NOMO-1 treated with dmso at 0.1 percent for 144 hours (cell line): Measurements from ENCODE around the gene BLCAP.
"Not testable (repeated sequence)": the region's sequence is repeated elsewhere in the genome, so short reads cannot be mapped to it uniquely, and the experiment has no call there.

Source experiments
- DNase-seq: peaks from one replicate; lab custom pipeline; 2025; ENCODE audit not compliant: unreplicated experiment; lab: John Stamatoyannopoulos, UW

BLCAP gene, protein sequence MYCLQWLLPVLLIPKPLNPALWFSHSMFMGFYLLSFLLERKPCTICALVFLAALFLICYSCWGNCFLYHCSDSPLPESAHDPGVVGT

DNA sequence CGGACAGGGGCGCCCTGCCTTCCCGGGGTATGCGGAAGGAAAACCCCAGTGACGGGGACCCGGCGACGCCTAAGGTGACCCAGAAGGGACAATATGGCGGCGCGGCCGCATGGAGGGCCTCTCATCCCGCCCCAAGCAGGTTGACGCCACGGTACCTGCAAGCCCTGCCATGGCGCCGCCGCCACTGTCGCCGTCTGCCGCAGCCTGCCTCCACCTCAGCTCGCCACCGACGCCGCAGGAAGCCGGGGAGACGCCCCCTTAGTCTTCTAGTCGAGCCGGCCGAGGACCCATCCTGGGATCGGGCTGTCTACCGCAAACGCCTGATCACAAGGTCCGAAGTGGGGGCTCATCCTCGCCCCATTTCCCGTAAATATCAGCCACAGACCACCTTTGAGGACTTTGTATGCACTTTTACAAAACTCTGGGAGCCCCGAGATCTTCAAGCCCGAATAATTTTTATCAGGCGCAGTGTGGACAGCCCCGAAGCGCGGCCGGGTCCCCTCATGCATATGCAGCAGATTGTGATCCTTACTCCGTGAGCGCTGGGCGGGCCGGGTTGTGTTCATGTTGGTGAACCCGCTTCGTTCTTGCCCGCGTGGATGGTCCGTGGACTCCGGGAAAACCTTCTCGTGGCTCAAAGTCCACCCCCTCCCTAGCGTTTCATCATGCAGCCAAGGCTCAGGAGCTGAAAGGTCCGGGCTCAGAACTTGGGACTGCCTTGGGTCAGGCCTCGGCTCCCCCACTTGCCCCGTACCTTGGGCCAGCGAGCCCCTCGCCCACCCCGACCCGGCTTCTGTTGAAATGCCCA is at the start of gene BLCAP:
BLCAP (minus strand) TSS at position 239 of the 808 bp plus-strand sequence. CDS start 8,702 bp downstream, outside the sequence.
- DNase-seq: peak; percentile 67

DNA sequence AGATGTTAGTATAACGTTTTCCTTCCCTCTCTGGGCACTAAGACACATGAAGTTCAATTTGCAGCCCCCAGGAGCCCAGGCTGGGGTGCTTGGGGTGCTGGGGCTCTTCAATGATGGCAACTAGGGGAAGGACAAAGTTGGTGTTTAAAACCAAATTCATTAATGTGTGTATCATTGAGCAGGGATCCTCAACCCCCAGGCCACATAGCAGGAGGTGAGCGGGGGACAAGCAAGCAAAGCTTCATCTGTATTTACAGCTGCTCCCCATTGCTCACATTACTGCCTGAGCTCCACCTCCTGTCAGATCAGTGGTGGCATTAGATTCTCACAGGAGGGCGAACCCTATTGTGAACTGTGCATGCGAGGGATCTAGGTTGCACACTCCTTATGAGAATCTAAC is 49.8 kb upstream of the BLCAP start:
- DNase-seq: not testable (repeated sequence)

DNA sequence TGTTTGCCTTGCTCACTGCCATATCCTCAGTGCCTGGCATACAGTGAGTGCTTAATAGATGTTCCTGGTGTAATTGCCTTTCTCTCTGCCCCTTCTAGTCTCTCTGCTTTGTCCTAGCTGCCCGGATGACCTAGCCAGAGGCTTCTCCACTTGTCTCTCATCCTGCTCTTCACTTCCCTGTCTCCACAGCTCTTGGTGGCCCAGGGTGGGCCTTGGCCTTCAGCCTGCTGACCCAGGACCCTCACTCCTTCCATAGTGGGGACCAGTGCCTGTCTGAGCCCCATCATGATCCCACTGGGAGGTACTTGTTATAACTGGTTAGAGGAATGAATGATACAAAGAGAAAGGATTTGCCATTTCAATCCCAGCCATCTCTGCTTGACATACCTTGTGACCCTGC is 49.2 kb upstream of the BLCAP start:
- no peak for DNase-seq

DNA sequence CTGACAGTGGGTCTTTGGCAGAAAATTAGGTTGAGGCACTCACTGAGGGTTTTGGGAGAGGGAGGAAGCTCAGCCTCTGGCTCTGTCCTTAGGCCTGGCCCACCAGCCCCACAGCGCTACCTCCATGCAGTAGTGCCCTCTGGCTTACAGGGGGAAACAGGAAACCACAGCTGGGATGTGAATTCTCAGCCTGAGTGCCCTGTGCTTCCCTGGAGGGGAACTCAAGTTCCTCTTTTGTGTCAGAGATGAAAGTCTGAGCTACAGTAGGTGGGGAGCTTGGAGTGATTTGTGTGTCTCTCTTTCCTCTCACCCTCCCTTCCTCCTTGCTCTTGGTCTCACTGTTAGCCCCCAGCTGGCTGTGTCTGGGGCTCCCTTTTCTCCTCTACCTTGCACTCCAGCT is 48.2 kb upstream of the BLCAP start:
- DNase-seq: peak; percentile 19

DNA sequence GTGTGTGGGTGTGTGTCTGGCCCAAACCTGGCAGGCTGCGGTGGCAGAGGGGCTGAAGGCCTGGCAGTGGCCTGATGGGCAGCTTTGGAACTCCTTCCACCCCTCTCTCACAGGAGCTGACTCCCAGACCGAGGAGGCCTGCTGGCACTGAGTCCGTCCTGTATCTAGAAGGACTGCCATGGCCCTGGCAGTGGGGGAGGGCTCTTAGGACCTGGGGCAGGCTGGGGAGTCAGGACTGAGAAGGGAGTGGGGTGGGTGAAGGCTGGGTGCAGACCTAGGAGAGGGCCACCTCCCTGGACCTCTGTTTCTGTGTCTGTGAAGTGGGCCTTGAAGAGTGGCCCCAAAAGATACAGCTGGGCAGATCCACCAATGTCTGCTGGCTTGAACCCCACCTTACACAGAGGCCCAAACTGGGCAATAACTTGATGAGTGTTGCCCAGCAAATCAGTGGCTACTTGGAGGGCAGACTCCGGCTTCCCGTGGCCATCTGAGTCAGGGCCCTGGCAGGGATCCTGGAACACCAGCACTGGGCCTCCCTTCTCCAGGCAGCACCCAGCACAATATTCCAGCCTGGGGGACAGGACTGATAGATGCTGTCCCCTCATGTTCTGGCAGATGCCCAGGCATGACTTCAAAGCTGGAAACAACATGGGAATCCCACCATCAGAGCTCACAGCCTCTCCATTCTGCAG is 46.7 kb upstream of the BLCAP start:
- no peak for DNase-seq

DNA sequence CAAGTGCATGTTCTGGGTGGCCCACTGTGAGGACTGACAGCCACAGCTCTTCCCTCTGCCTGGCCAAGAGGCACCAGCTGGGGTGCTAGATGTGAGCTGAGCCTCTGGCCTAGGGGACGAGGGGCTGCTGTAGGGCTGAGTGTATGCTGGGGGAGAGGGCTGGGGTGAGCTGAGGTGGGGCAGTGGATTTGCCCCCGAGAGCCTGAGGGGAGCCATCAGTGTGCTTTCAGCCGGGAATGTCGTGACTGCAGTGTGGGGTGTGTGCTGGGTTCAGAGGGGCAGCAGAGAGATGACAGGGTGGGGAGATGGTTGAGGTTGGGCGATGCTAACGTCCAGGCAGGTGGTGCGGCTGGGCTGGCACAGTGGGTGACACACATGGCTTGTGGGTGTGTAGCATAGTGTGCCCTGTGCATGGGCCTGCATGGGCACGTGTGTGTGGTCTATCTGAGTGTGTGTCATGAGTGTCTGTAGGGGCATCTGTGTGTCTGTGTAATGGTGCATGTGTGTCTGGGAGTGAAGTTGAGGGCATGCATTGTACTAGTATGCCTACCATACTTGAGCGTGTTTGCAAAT is 46.0 kb upstream of the BLCAP start:
- DNase-seq: no peak

DNA sequence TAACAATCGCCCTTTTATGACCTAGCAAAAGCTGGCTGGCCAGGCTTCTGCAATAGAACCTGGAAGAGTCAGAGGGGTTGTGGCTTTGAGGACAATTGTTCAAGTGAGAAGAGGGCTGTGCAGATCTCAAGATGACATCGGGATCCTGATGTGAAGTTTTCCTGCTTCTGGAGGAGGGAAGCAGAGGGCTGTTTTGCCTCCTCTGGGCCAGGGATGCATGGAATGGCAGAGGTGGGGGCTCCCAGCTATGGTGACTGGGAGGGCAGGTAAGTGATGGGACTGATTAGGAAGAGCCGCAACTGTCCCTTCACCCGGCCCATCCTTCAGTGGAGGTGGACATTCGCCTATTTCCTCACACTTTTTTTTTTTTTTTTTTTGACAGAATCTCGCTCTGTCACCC is 43.4 kb upstream of the BLCAP start:
- no peak for DNase-seq

DNA sequence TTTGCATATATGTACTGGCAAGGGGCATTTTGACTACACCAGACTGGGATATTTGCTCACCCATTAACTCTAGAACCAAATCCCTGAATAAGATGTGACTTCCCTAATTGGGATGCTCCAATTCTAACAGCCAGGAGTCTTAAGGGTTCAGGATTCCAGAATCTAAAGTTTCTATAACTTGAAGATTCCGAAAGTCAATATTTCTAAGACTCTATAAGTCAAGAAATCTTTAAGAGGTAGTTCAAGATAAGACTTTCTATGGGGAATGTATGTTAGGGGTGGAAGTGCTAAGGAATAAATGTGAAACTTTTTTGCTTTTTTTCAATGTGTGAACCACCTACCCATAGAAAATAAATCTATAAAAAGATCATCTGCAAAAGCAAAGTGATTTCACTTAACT is 42.7 kb upstream of the BLCAP start:
- no peak for DNase-seq

DNA sequence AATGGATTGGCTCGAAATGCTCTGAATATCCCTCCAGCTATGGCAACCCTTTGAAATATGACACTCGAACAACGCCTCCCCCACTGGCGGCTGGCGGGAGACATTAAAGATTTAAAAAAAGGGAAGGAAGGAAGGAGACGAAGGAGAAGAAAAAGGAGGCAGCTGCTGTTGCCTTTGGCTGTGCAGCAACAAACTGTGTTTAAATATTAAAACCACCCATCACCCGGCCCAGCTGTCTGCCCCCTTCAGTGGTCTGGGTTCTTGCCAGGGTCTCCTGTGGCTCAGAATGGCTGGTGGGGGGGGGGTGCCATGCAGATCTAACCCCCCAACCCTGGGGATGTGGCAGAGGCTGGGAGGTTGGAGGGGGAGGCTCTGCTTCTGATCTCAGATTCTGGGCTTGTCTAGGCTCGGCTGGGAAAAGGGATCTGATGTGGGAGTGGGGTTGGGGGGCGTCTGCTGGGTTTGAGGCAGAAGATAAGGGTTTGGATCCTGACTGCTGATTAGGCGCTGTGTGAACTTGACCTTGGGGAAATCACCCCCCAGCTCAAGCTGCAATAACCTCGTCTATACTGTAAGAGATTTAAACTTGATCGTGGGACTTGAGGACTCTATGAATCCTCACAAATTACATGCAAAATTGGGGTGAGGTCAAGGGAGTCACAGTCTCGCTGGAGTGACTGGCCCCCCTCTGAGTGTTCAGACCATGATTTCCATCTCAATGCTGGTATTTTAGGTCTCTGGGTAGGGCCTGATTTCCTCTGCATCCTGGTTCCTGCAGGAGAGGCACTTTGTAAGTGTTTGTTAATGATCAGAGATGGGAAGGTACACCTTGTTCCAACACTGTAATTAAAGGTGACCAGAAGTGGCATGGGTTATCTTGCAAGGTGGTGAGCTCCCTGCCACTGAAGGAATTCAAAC is 40.3 kb upstream of the BLCAP start:
- DNase-seq: peak; percentile 27

DNA sequence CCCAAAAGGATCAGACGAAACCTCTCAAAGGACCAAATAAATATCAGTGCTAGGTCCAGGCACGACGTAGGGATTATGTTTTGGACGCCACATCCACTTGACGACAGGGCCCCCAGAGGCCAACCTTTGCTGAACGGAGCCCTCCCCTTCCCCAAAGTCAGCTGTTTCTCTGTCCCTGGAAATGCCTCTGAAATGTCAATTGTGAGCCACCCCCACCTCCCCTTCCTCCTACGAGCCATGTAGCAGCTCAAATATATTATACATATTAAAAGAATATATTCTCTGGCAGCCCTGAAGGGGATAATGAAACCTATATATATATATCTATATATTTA is 39.6 kb upstream of the BLCAP start:
- no peak for DNase-seq

DNA sequence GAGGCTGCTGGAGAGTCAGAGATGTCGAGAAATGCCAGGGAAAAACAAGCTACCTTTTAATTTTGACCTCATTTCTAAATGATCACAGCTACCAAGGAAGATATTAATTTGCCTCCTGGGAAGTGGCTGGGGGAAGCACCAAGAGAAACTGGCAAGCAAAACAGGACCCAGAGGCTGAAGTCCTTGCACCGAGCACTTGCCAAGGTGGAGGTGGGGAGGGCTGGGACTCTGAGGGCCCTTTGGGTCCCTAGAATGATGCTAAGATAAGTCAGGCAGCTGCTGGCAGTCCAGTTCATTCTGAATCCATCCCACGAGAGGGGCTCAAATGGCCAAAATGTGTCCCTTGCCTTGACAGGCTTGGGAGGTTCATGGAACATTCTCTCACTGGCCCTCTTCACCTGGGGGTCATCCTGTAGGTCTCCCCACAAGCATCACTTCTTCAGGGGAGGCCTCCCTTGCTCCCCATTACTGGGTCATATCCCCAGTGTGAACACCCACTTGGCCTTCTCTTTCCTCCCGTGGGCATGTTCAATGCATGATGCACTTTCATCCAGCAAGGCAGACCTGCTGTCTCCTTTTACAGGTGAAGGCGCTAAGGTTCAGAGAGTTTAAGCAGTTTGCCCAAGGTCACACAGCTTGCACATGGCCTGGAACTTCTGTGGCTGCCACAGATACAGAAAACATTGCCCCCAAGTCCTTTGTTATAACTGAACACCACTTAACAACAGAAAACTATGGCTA is 39.1 kb upstream of the BLCAP start:
- no peak for DNase-seq

DNA sequence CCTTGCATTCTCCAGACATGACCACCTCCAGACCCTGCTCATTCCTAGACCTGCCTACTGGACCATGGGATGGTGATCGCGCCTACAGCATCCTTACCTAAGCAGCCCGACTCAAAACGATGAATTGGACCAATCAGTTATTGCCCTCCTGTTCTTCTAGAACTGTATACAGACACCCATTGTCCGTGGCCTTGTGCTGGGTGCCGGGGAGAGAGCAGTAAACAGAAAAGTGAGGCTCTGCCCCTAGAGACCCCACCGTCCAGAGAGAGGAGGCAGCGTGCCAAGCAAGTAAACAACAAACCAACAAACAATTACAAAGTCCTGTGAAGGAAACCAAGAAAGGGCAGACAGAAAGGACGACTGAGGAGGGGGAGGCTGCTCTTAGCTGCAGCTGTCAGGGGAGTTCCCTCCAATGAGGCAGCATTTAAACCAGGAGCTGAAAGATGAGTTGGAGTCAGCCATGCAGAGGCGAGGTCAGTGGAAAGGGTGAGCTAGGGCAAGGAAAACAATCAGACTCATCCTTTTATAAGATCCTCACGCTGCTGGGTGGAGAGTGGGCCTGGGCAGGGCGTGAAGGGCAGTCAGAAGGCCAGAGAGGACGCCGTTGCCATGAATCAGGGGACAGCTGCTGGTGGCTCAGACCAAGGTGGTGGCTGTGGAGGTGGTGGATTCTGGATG is 37.6 kb upstream of the BLCAP start:
- no peak for DNase-seq

DNA sequence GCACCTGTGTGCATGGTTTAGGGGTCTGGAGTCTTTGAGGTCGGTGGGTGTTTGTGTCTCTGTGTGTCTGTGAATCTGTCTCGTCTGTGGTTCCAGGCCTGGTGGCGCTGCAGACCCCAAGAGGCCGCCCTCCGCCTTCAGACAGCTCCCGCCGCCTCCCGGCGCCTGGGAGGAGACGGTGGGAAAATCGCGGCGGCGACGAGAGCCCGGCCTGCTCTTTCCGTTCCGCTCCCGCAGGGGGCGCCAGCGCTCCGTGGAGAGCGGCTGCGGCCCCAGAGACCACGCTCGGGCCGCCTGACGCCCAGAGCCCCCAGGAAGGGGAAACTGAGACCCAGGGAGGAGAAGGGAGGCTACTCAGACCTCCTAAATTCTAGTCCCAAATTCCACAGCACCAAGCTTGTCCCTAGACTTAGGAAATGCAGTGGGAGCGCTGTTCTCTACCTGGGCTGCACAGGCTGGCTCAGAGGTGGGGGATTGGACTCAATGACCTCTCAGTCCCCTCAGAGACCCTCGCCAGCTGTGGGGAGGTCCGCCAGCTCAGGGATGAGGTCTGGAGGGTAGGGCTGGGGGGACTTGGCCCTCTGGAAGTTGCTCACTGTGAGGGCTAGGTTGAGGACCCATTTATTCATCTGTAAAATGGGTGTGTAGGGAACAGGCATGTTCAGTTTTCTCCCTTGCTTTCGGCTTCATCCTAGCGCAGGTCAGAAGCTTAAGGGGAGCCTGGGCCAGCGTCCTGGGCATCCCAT is 36.9 kb upstream of the BLCAP start:
- DNase-seq: no peak

DNA sequence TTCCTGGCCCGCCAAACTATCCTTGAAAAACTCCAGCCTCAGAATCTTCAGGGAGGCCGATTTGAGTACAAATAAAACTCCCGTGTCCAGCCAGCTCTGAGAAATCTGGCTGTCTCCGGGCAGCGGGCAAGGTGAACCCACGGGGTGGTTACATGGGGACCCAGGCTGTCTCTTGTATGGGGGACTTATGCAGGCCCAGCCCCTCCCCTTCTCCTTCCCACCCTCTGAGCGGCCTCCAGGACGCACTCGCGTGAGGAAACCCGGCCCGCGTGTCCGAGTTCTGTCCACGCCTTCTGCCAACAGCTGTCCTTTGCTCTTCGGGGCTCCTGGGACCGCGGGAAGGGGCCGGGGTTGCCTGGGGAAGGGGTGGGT is 36.3 kb upstream of the BLCAP start:
- DNase-seq: no peak

DNA sequence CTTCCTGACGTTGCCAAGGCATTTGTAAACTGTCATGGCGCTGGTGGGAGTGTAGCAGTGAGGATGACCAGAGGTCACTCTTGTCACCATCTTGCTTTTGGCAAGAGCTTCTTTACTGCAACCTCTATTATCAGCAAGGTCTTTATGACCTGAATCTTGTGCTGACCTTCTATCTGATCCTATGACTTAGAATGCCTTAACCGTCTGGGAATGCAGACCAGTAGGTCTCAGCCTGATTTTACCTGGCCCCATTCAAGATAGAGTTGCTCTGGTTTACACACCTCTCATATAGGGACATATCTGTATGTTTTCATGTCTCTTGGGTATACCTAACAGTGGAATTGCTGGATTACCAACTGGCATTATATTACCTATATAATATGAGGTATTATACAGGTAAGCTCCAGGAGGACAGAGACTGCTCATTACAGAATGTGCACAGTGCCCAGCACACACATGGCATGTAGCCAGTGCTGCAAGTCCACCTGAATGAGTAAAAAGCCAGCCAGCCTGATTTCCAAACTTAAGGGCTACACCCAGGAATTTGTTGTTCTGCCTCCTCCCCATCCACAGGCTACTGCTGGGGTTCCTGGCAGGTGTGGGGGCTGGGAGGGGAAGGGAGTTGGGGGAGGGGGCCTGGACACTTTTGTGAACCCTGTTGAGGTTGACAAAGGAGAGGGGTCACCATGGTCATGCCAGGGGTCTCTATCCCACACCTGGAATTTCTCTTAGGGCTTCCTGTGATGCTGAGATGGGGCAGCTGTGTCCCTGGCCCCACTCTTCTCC is 35.2 kb upstream of the BLCAP start:
- no peak for DNase-seq

DNA sequence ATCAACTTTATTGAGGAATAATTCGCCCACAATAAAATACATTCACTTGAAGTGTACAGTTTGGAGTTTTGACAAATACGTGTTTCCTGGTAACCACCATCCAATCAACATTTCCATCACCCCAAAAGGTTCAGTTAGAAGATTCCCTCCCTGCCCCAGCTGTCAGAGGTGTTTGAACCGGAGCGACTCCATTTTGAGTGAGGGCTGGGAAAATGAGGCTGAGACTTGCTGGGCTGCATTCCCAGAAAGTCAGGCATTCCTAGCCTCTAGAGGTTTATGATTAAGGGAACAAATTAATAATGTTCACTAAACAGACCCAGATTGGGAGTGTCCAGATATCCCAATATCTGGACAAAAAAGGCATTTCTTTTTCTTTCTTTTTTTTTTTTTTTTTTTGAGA is 33.0 kb upstream of the BLCAP start:
- DNase-seq: no peak

DNA sequence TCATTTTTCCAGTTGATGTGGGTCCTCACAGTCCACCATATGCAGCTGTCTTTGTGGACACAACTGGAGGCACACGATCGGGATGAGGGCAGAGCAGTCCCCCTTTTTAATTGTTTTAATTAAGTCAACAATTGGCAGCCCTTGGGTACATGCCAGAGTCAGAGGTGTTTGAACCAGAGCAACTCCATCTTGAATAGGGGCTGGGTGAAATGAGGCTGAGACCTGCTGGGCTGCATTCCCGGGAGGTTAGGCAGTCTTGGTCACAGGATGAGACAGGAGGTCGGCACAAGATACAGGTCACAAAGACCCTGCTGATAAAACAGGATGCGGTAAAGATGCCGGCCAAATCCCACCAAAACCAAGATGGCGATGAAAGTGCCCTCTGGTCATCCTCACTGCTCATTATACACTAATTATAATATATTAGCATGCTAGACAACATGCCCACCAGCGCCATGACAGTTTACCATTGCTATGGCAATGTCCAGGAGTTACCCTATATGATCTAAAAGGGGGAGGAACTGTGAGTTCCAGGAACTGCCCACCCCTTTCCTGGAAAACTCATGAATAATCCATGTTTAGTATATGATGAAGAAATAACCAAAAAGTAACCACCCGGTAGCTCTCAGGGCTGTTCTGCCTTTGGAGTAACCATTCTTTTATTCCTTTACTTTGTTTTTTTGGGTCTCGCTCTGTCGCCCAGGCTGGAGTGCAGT is 31.8 kb upstream of the BLCAP start:
- no peak for DNase-seq

DNA sequence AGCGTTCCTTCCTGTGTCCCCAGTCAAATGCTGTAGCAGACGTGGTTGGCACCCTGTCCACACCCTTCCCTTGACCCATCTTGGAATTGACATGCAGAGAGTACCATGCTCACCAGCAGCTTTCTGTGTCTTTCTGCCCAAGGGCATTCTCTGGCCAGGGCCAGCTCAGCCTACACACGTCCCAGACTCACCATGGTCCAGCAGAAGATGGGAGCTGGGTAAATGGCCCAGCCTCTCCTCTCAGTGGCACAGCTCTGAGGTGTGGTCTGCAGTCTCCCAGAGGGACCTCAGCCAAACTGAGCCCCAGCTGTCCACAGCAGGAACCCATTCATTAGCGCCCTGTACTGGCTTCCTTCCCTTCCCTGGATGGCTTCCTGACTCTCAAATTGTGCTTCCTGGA is 31.1 kb upstream of the BLCAP start:
- no peak for DNase-seq
